BLaER1 treated with 17β-estradiol and CSF1 and Interleukin-3, amounts not matched to agents 10 nM and 100 nM (cell line): ENCODE measurements around the gene KLK10.

ENCODE experiments used
- H3K27ac ChIP-seq, 11 experiments: shearing (Covaris generic); formaldehyde crosslinking; 2 replicates each; pipeline ENCODE4 v1.8.1; 2022
- H3K27me3 ChIP-seq, 11 experiments: shearing (Covaris generic); formaldehyde crosslinking; 2 replicates each; pipeline ENCODE4 v1.8.1; 2022
- H3K36me3 ChIP-seq, 11 experiments: shearing (Covaris generic); formaldehyde crosslinking; 2 replicates each; pipeline ENCODE4 v1.8.1; 2022
- H3K4me1 ChIP-seq, 10 experiments: shearing (Covaris generic); formaldehyde crosslinking; 2 replicates each; pipeline ENCODE4 v1.8.1; 2022
- H3K4me2 ChIP-seq, 11 experiments: shearing (Covaris generic); formaldehyde crosslinking; 2 replicates each; pipeline ENCODE4 v1.8.1; 2022
- H3K4me3 ChIP-seq, 10 experiments: shearing (Covaris generic); formaldehyde crosslinking; 2 replicates each; pipeline ENCODE4 v1.8.1; 2022
- H3K9ac ChIP-seq, 11 experiments: shearing (Covaris generic); formaldehyde crosslinking; 2 replicates each; pipeline ENCODE4 v1.8.1; 2022
- H3K9me3 ChIP-seq, 11 experiments: shearing (Covaris generic); formaldehyde crosslinking; replicated peaks in 1 of 11; 2 replicates each; pipeline ENCODE4 v1.8.1; 2022
- H4K20me1 ChIP-seq, 11 experiments: shearing (Covaris generic); formaldehyde crosslinking; 2 replicates each; pipeline ENCODE4 v1.8.1; 2022
- Cebpa-rat ChIP-seq, 11 experiments: shearing (Covaris generic); IDR thresholded peaks; 2 replicates each; pipeline ENCODE4 v1.8.1; 2022

Gene KLK10

DNA sequence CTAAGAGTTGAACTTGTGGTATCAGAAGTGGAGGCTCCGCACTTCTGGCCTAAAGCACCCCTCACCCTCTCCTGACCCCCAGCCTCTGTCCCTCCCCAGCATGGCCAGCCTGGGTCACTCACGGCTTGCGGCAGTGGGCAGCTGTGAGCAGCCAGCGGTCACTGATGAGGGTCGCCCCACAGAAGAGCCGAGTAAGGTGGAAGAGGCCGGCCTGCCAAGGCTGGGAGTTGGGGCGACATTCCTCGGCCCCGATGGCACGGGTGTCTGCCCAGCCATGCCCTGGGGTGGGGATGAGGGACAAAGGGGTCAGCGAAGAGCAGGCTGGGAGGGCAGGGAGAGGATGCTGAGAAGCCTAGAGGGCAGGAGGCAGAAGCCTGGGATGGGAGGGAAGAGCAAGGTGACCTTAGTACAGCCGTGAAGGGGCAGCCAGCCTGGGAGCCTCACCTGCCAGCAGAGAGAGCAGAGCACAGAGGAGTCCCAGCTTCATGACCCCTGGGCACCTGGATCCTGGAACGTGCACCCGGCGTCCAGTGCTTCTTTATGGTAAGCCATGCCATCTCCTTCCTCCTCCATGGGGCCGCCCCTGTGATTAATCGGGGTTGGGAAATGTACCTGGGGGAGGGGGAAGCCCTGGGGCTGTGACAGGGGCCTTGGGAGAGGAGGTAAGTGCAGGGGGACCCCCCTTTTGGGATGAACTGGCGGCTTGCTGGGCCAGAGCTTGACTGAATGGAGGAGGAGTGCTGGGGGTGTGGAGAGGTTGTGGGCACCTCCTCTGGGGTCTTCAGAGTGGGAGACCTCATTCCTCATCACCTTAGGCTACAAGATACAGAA lies 10.2 kb downstream of the KLK10 start:
- H3K36me3 ChIP-seq = no peaks in the 10 kb centered on the region
- no peak overlapping the region for H3K9ac ChIP-seq
- H3K27me3 ChIP-seq = no peaks in the 10 kb centered on the region

DNA sequence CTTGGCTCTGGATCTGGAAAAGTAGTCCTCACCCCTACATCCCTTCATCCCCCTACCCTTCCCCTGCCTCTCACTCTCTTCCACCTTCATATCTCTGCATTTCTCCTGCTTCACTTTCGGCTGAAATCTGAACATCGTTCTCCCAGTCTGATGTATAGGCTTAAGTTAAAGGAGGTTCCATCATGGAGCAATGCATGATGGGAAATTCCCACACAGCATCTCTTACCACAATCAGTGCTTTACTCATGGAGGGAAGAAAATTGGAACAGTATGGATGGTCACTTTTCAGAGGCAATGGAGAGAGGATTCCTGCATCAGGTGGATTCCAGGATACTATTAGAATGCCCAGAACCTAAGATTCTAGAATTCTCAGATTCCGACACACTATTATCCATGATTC lies 12.0 kb downstream of the KLK10 start:
- no peaks in the 10 kb centered on the region for H3K36me3 ChIP-seq

More for the DNA sequence above, 10.2 kb downstream of the KLK10 start:
- H3K4me2 ChIP-seq = no peak overlapping the region
- 0 out of 22 replicates have a peak, but pooled peaks cover 0 to 4% (median 0%) of the 10 kb centered on the region in 11 experiments for H4K20me1 ChIP-seq
- TF ChIP-seq Cebpa-rat (IDR thresholded peaks at IDR 0.05) = no peak
- no peak overlapping the region for H3K4me3 ChIP-seq
- H3K9me3 ChIP-seq = no peaks in the 10 kb centered on the region
- no peak overlapping the region for H3K27ac ChIP-seq
- peaks cover 0 to 21% (median 20%) of the 10 kb centered on the region in 10 experiments; a peak in 15 of 20 replicates for H3K4me1 ChIP-seq

DNA sequence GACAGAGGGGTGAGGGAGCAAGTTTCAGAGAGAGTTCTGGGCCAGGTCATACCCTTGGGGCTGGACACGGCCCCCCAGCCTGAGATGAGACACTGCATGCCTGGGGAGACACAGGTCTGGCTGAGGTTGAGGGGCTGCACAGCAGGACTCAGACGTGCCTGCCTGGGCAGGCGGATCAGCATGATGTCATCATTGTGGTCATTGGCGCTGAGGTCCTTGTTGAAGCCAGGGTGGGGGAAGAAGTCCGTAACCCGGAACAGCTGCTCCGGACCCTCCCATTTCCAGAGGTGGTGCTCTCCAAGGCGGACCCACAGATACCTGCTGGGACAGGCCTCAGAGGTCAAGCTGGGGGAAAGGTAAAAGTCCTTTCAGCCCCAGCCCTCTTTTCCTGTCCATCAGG lies 13.1 kb downstream of the KLK10 start:
- Histone ChIP-seq H3K27me3 (no peaks in the 10 kb centered on the region), H3K4me2 (no peak overlapping the region), H3K9ac (no peak overlapping the region), H3K9me3 (no peaks in the 10 kb centered on the region), H3K36me3 (no peaks in the 10 kb centered on the region), H3K27ac (no peak overlapping the region), H3K4me1 (peaks cover 0 to 12% (median 11%) of the 10 kb centered on the region in 10 experiments; a peak in 11 of 20 replicates), H3K4me3 (no peak overlapping the region), H4K20me1 (0 out of 22 replicates have a peak, but pooled peaks cover 0 to 4% (median 0%) of the 10 kb centered on the region in 11 experiments)
- no peak for TF ChIP-seq Cebpa-rat (IDR thresholded peaks at IDR 0.05)

More for the DNA sequence above, 12.0 kb downstream of the KLK10 start:
- Histone ChIP-seq H3K4me3 (no peak overlapping the region), H3K27me3 (no peaks in the 10 kb centered on the region), H4K20me1 (0 out of 22 replicates have a peak, but pooled peaks cover 0 to 4% (median 0%) of the 10 kb centered on the region in 11 experiments), H3K27ac (no peak overlapping the region), H3K9ac (no peak overlapping the region), H3K4me2 (no peak overlapping the region), H3K9me3 (no peaks in the 10 kb centered on the region), H3K4me1 (peaks cover 0 to 8% (median 6%) of the 10 kb centered on the region in 10 experiments; a peak in 15 of 20 replicates)
- TF ChIP-seq Cebpa-rat (IDR thresholded peaks at IDR 0.05) = no peak

DNA sequence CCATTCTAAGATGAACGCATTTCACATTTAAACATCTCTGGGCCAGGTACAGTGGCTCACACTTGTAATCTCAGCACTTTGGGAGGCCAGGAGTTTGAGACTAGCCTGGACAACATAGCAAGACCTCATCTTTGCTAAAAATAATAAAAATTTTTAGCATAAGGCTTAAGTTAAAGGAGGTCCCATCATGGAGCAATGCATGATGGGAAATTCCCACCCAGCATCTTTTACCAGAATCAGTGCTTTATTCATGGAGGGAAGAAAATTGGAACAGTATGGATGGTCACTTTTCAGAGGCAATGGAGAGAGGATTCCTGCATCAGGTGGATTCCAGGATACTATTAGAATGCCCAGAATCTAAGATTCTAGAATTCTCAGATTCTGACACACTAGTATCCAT lies 14.3 kb downstream of the KLK10 start:
- Histone ChIP-seq H3K9me3 (no peaks in the 10 kb centered on the region), H4K20me1 (0 out of 22 replicates have a peak, but pooled peaks cover 0 to 4% (median 0%) of the 10 kb centered on the region in 11 experiments), H3K4me1 (peaks cover 0 to 12% (median 11%) of the 10 kb centered on the region in 10 experiments; a peak in 11 of 20 replicates), H3K36me3 (no peaks in the 10 kb centered on the region), H3K4me3 (no peak overlapping the region), H3K9ac (no peak overlapping the region), H3K4me2 (no peak overlapping the region), H3K27me3 (no peaks in the 10 kb centered on the region), H3K27ac (no peak overlapping the region)
- no peak for TF ChIP-seq Cebpa-rat (IDR thresholded peaks at IDR 0.05)

DNA sequence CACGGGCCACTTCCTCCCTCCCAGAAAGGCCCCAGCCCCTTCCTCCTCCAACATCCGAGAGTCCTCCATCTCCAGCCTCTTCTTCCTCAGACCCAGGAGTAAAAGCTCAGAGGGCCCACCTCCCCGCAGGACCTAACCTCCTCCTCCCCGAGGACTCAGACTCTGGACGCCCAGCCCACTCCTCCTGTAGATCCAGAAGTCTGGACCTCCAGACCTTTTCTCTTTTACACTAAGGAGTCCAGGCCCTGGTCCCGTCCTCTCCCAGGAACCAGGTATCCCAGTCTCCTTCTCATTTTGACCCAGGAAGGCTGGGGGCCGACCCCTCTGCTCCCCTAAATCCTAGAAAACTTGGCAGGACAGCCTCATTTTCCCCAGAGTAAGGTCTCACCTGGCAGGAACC lies 16.2 kb downstream of the KLK10 start:
- Histone ChIP-seq H3K4me1 (peaks cover 0 to 12% (median 11%) of the 10 kb centered on the region in 10 experiments; a peak in 11 of 20 replicates), H3K4me3 (no peak overlapping the region), H4K20me1 (no peaks in the 10 kb centered on the region), H3K4me2 (no peak overlapping the region), H3K9me3 (no peaks in the 10 kb centered on the region), H3K9ac (no peak overlapping the region), H3K36me3 (no peaks in the 10 kb centered on the region), H3K27me3 (no peaks in the 10 kb centered on the region), H3K27ac (no peak overlapping the region)
- TF ChIP-seq Cebpa-rat (IDR thresholded peaks at IDR 0.05) = no peak

DNA sequence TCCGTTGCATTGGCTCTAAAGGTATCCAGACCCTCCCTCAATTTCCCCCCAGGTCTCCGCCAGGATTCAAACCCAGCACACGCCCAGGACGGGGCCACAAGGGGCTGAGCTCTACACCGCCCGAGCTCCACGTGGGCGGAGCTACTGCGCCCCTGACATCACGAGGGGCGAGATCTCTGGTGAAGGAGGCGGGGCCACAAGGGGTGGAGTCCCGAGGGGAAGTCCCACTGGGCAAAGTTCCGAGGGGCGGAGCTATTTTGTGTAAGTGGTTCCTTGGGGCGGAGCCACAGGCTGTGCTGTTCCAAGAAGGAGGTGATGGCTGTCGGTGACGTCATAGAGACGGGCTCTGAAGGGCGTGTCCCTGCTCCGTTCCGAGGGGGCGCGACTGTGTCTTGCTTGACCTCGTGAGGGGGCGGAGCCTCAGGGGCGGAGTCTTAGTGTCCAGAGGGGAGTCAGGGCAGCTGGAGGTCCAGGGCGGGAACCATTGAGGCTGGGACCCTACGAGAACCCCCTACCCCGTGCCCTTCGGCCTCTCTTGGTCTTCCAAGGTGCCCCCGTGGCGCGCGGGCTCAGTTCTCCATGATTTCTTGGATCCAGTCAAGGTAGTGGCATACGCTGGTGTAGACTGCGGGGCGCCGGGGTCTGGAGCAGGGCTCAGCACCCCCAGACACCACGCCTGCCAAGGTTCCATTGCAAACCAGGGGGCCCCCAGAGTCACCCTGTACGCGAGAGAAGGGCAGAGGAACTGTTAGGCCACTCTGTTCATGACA lies 16.8 kb downstream of the KLK10 start:
- TF ChIP-seq Cebpa-rat (IDR thresholded peaks at IDR 0.05) = no peak
- no peaks in the 10 kb centered on the region for H3K27me3 ChIP-seq
- H3K4me1 ChIP-seq = peaks cover 0 to 12% (median 11%) of the 10 kb centered on the region in 10 experiments; a peak in 11 of 20 replicates
- H3K9ac ChIP-seq = peak overlapping the region in 1 of 11 experiments; percentile 5; a peak in 1 of 22 replicates
- no peaks in the 10 kb centered on the region for H3K9me3 ChIP-seq
- H3K36me3 ChIP-seq = no peaks in the 10 kb centered on the region
- peak overlapping the region in 8 of 11 experiments; percentile 23 to 59 (median 42); a peak in 11 of 22 replicates for H3K4me2 ChIP-seq
- no peak overlapping the region for H3K4me3 ChIP-seq
- H3K27ac ChIP-seq = no peak overlapping the region
- no peaks in the 10 kb centered on the region for H4K20me1 ChIP-seq

DNA sequence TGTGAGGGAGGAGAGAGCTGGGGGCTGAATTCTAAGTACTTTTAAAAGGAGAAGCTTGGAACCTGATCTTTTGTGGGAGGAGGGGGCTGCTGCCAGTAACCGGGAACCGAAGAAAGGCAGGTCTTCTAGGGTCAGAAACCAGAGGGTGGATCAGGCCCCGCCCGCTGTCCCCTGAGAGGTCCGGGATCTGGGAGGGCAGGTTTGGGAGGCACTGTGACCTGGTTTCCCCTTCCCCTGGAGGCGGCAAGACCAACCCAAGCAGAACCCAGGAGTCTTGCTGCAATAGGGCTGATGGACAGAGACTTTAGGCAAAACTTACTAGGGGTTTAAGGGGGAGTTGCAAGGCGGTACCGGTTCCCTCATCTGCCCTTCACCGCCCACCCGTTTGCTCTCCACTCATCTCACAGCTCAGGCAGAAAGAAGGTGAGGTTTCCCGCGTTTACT lies 17.4 kb downstream of the KLK10 start:
- Histone ChIP-seq H3K9ac (peak overlapping the region in 2 of 11 experiments; percentile 5 to 10; a peak in 1 of 22 replicates), H3K27me3 (no peaks in the 10 kb centered on the region), H4K20me1 (no peaks in the 10 kb centered on the region), H3K27ac (no peak overlapping the region), H3K4me3 (no peak overlapping the region), H3K4me2 (peak overlapping the region in 8 of 11 experiments; percentile 23 to 59 (median 42); a peak in 12 of 22 replicates), H3K4me1 (peaks cover 0 to 12% (median 11%) of the 10 kb centered on the region in 10 experiments; a peak in 11 of 20 replicates), H3K36me3 (no peaks in the 10 kb centered on the region), H3K9me3 (no peaks in the 10 kb centered on the region)
- no peak for TF ChIP-seq Cebpa-rat (IDR thresholded peaks at IDR 0.05)

DNA sequence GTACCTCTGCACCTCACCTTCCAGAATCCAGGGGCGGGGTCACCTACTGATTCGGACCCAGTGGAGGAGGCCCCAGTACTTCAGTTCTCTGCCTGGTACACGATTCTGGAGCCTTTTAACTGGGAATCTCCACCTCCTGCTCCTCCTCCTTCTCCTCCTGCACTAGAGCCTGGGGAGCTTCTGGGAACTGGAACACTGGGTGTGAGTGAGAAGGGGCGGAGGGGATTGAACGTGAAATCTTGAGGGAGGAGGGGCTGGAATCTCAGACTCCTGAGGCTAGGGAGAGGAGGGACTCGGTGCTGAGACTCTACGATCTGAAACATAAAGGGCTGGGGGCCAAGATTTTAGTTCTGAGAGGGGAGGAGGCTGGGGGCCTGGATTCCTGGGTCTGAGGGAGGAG lies 18.0 kb downstream of the KLK10 start, which contains the start of gene KLK8:
Gene KLK8, minus strand, starts transcription at position 90 of the 400 bp plus-strand sequence. CDS start 437 bp downstream, outside the sequence.
- Histone ChIP-seq H3K27me3 (no peaks in the 10 kb centered on the region), H3K9ac (peak within 1 kb of the TSS in 2 of 11 experiments; percentile 5 to 10; a peak in 1 of 22 replicates), H3K36me3 (no peaks in the 10 kb centered on the region), H3K27ac (no peak within 1 kb of the TSS), H3K4me3 (no peak within 1 kb of the TSS), H4K20me1 (no peaks in the 10 kb centered on the region), H3K4me1 (peaks cover 0 to 12% (median 11%) of the 10 kb centered on the region in 10 experiments; a peak in 11 of 20 replicates), H3K4me2 (peak within 1 kb of the TSS in 8 of 11 experiments; percentile 23 to 59 (median 42); a peak in 12 of 22 replicates), H3K9me3 (no peaks in the 10 kb centered on the region)
- no peak for TF ChIP-seq Cebpa-rat (IDR thresholded peaks at IDR 0.05)
